Erythroblast (primary cell): ENCODE results near the gene IDI1.
A peak's percentile ranks its signal among the peaks of the same experiment; 100 is the strongest.

Experiments used
- GATA1 ChIP-seq: IDR thresholded peaks from 2 replicates; pipeline ENCODE4 v1.6.1; 2011; ENCODE audit warnings: low read depth, mild to moderate bottlenecking, control low read depth, low read length, moderate library complexity
- POLR2A ChIP-seq: IDR thresholded peaks from 2 replicates; pipeline ENCODE4 v1.6.1; 2011; ENCODE audit warnings: mild to moderate bottlenecking, low read length

GRCh38 chr10:1056326-1057105, 7.6 kb upstream of the IDI1 start, which contains the start of gene WDR37:
- TF ChIP-seq POLR2A, result peak; percentile 83
- TF ChIP-seq GATA1, result no peak
